ENCODE data around the gene ATP9B. TPM values are rescaled to one million over a fixed set of nuclear protein-coding genes. Genes with fewer than 3 reads are reported as not detected.
"Not testable (repeated sequence)": the region's sequence is repeated elsewhere in the genome, so short reads cannot be mapped to it uniquely, and the experiment has no call there.

The ATP9B gene
- total RNA-seq, 1 donor from 2014 or later = 19.4 TPM

- no peak for DNase-seq (ENCODE audit: low read depth, low spot score)
Observed at GRCh38 chr18:79327199-79327721, 258.1 kb downstream of the ATP9B start.

GRCh38 chr18:79327915-79328314 lies 258.7 kb downstream of the ATP9B start:
- not testable (repeated sequence) for DNase-seq (ENCODE audit: low read depth, low spot score)

GRCh38 chr18:79328887-79329286 lies 259.7 kb downstream of the ATP9B start:
- DNase-seq (ENCODE audit: low read depth, low spot score) = no peak

GRCh38 chr18:79329786-79330185 lies 260.6 kb downstream of the ATP9B start:
- DNase-seq (ENCODE audit: low read depth, low spot score) = no peak

- DNase-seq (ENCODE audit: low read depth, low spot score) = no peak
Observed at GRCh38 chr18:79332646-79333045, 263.5 kb downstream of the ATP9B start.

GRCh38 chr18:79333046-79333445 lies 263.9 kb downstream of the ATP9B start:
- DNase-seq (ENCODE audit: low read depth, low spot score) = no peak

- DNase-seq (ENCODE audit: low read depth, low spot score) = no peak
Observed at GRCh38 chr18:79334496-79335233, 265.5 kb downstream of the ATP9B start.

GRCh38 chr18:79335833-79336360 lies 266.7 kb downstream of the ATP9B start:
- no peak for DNase-seq (ENCODE audit: low read depth, low spot score)

GRCh38 chr18:79336556-79337142 lies 267.5 kb downstream of the ATP9B start:
- DNase-seq (ENCODE audit: low read depth, low spot score) = no peak

GRCh38 chr18:79337184-79337583 lies 268.0 kb downstream of the ATP9B start:
- DNase-seq (ENCODE audit: low read depth, low spot score) = no peak

GRCh38 chr18:79337620-79338019 lies 268.4 kb downstream of the ATP9B start:
- DNase-seq (ENCODE audit: low read depth, low spot score) = no peak

- no peak for DNase-seq (ENCODE audit: low read depth, low spot score)
Observed at GRCh38 chr18:79339094-79339908, 270.1 kb downstream of the ATP9B start.

GRCh38 chr18:79343567-79344207 lies 274.5 kb downstream of the ATP9B start:
- DNase-seq (ENCODE audit: low read depth, low spot score) = no peak

- no peak for DNase-seq (ENCODE audit: low read depth, low spot score)
Observed at GRCh38 chr18:79344208-79344581, 275.0 kb downstream of the ATP9B start.

- no peak for DNase-seq (ENCODE audit: low read depth, low spot score)
Observed at GRCh38 chr18:79345366-79345765, 276.2 kb downstream of the ATP9B start.

GRCh38 chr18:79345981-79346380 lies 276.8 kb downstream of the ATP9B start:
- DNase-seq (ENCODE audit: low read depth, low spot score) = no peak

- no peak for DNase-seq (ENCODE audit: low read depth, low spot score)
Observed at GRCh38 chr18:79348066-79348465, 278.9 kb downstream of the ATP9B start.

GRCh38 chr18:79352432-79352831 lies 283.2 kb downstream of the ATP9B start:
- no peak for DNase-seq (ENCODE audit: low read depth, low spot score)

- no peak for DNase-seq (ENCODE audit: low read depth, low spot score)
Observed at GRCh38 chr18:79353267-79353666, 284.1 kb downstream of the ATP9B start.

GRCh38 chr18:79354350-79354749 lies 285.2 kb downstream of the ATP9B start:
- no peak for DNase-seq (ENCODE audit: low read depth, low spot score)
